Esophagus squamous epithelium (tissue), 4 donors: ENCODE data around the gene BMPER.

Source experiments
- POLR2A ChIP-seq, 4 donors: fragments of 450-650 bp; IDR thresholded peaks; one replicate each; pipeline ENCODE4 v1.6.1; 2017; ENCODE audit warnings: antibody characterized with exemption in 4 of 4, mild to moderate bottlenecking in 4 of 4, moderate library complexity in 3 of 4
- TF ChIP-seq, protein P1 (sequence below), 6 experiments: fragments of 450-650 bp in 4 of 6; fragments of 200-600 bp in 2 of 6; sonication (generic) in 2 of 6; IDR thresholded peaks; one replicate each; pipeline ENCODE4 v1.5.1; 2016 to 2019; ENCODE audit warnings: antibody characterized with exemption in 6 of 6, mild to moderate bottlenecking in 4 of 6, moderate library complexity in 4 of 6

GRCh38 chr7:34137176-34137575, 231.8 kb downstream of the BMPER start:
- TF ChIP-seq, protein P1, sequence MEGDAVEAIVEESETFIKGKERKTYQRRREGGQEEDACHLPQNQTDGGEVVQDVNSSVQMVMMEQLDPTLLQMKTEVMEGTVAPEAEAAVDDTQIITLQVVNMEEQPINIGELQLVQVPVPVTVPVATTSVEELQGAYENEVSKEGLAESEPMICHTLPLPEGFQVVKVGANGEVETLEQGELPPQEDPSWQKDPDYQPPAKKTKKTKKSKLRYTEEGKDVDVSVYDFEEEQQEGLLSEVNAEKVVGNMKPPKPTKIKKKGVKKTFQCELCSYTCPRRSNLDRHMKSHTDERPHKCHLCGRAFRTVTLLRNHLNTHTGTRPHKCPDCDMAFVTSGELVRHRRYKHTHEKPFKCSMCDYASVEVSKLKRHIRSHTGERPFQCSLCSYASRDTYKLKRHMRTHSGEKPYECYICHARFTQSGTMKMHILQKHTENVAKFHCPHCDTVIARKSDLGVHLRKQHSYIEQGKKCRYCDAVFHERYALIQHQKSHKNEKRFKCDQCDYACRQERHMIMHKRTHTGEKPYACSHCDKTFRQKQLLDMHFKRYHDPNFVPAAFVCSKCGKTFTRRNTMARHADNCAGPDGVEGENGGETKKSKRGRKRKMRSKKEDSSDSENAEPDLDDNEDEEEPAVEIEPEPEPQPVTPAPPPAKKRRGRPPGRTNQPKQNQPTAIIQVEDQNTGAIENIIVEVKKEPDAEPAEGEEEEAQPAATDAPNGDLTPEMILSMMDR (IDR thresholded peaks at IDR 0.05) = no peak
- no peak for TF ChIP-seq POLR2A (IDR thresholded peaks at IDR 0.05)
